HG03196 (cell line): ENCODE data around the gene SLC5A12.
"Not testable (repeated sequence)": the region's sequence is repeated elsewhere in the genome, so short reads cannot be mapped to it uniquely, and the experiment has no call there.

Experiments
- ATAC-seq: cut with Tn5 transposase; IDR thresholded peaks from one replicate; pipeline ENCODE4 v1.9.1; 2021; ENCODE audit not compliant: unreplicated experiment

Gene SLC5A12

GRCh38 chr11:26662916-26663315, 58.9 kb downstream of the SLC5A12 start:
- no peak for ATAC-seq

GRCh38 chr11:26655287-26655686, 66.6 kb downstream of the SLC5A12 start:
- no peak for ATAC-seq

- no peak for ATAC-seq
Observed at GRCh38 chr11:26651916-26652315, 69.9 kb downstream of the SLC5A12 start.

GRCh38 chr11:26649884-26650283, 72.0 kb downstream of the SLC5A12 start:
- peak; percentile 58 for ATAC-seq

- ATAC-seq: not testable (repeated sequence)
Observed at GRCh38 chr11:26643314-26643713, 78.5 kb downstream of the SLC5A12 start.

- ATAC-seq: no peak
Observed at GRCh38 chr11:26632691-26633159, 89.1 kb downstream of the SLC5A12 start.

GRCh38 chr11:26626346-26626745, 95.5 kb downstream of the SLC5A12 start:
- no peak for ATAC-seq

- no peak for ATAC-seq
Observed at GRCh38 chr11:26623076-26623659, 98.7 kb downstream of the SLC5A12 start.

- no peak for ATAC-seq
Observed at GRCh38 chr11:26622181-26622580, 99.7 kb downstream of the SLC5A12 start.

GRCh38 chr11:26621132-26621531, 100.7 kb downstream of the SLC5A12 start:
- ATAC-seq: no peak

- no peak for ATAC-seq
Observed at GRCh38 chr11:26620282-26621045, 101.4 kb downstream of the SLC5A12 start.

- ATAC-seq: no peak
Observed at GRCh38 chr11:26618441-26618840, 103.4 kb downstream of the SLC5A12 start.
